ENCODE measurements around the gene SINHCAF. TPM values are rescaled to one million over a fixed set of nuclear protein-coding genes. Genes with fewer than 3 reads are reported as not detected.
"Not testable (repeated sequence)": the region's sequence is repeated elsewhere in the genome, so short reads cannot be mapped to it uniquely, and the experiment has no call there.

SINHCAF gene
- total RNA-seq (10 to 100 TPM; 17.6 to 23.6 TPM), polyA plus RNA-seq (10 to 100 TPM in 1 of 2 donors, 1 to 10 TPM in 1; 3.7 to 11.1 TPM)
- long read RNA-seq, donor 1, transcript SINHCAF-204 (2 exons, 1,734 nt): minor isoform, 5 of 23 reads
- long read RNA-seq, donor 1, transcript SINHCAF-201 (6 exons, 3,163 nt): major isoform, 8 of 23 reads
- long read RNA-seq, donor 1, partial matches to known transcripts: 1 of 23 reads
- long read RNA-seq, donor 1, other reads (novel, unspliced or antisense): 7 of 23 reads
- long read RNA-seq, donor 2, partial matches to known transcripts: 0 of 3 reads
- long read RNA-seq, donor 2, other reads (novel, unspliced or antisense): 0 of 3 reads

GRCh38 chr12:31325877-31326631 is at the start of gene SINHCAF:
SINHCAF (minus strand) TSS chr12:31326150; CDS start chr12:31298204, 27,946 bp downstream.
- no peaks in the 10 kb centered on the region for H3K27me3 ChIP-seq (ENCODE audit: control insufficient read depth in 1 of 2, insufficient read depth in 2 of 2, low read length in 1 of 2)
- H3K4me3 ChIP-seq (ENCODE audit: low read length in 2 of 2): peak within 1 kb of the TSS; percentile 64 to 73
- intact Hi-C loops (cut with DNase I): no loop called here
- no peaks in the 10 kb centered on the region for H3K9me3 ChIP-seq (ENCODE audit: control insufficient read depth, low read length)
- WGBS, 2 donors: 1% methylated on average over 46 to 55 of the region's 55 CpGs
- peak; percentile 100 for DNase-seq
- no peaks in the 10 kb centered on the region for H3K4me1 ChIP-seq (ENCODE audit: control insufficient read depth in 1 of 2, insufficient read depth in 2 of 2, low read length in 2 of 2)
- H3K36me3 ChIP-seq (ENCODE audit: control insufficient read depth in 1 of 2, insufficient read depth in 2 of 2, low read length in 1 of 2): no peaks in the 10 kb centered on the region
- peak within 1 kb of the TSS in 1 of 2 donors; percentile 81 for H3K27ac ChIP-seq (ENCODE audit: low read depth in 1 of 2, low read length in 2 of 2)
- ATAC-seq (ENCODE audit: low FRiP score): peak; percentile 93

DNA sequence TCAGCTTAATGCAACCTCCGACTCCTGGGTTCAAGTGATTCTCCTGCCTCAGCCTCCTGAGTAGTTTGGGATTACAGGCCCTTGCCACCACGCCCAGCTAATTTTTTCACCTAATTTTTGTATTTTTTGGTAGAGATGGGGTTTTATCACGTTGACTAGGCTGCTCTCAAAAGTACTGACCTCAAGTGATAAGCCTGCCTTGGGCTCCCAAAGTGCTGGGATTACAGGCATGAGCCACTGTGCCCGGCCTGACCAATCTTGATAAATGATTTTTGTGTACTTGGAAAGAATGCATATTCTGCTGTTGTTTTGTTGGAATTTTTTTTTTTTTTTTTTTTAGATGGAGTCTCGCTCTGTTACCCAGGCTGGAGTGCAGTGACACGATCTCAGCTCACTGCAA is 49.5 kb upstream of the SINHCAF start:
- H3K4me1 ChIP-seq (ENCODE audit: control insufficient read depth in 1 of 2, insufficient read depth in 2 of 2, low read length in 2 of 2); ATAC-seq (ENCODE audit: low FRiP score); DNase-seq; H3K9me3 ChIP-seq (ENCODE audit: control insufficient read depth, low read length); H3K27ac ChIP-seq (ENCODE audit: low read depth in 1 of 2, low read length in 2 of 2); H3K4me3 ChIP-seq (ENCODE audit: low read length in 2 of 2); H3K36me3 ChIP-seq (ENCODE audit: control insufficient read depth in 1 of 2, insufficient read depth in 2 of 2, low read length in 1 of 2); intact Hi-C loops (cut with DNase I); H3K27me3 ChIP-seq (ENCODE audit: control insufficient read depth in 1 of 2, insufficient read depth in 2 of 2, low read length in 1 of 2): not testable (repeated sequence)
- WGBS, 2 donors: 76 to 86% methylated on average over 5 to 6 of the region's 6 CpGs

- no peak overlapping the region for H3K27ac ChIP-seq (ENCODE audit: low read depth in 1 of 2, low read length in 2 of 2)
- ATAC-seq (ENCODE audit: low FRiP score) (no peak), DNase-seq (no peak)
- no peaks in the 10 kb centered on the region for H3K36me3 ChIP-seq (ENCODE audit: control insufficient read depth in 1 of 2, insufficient read depth in 2 of 2, low read length in 1 of 2)
- H3K4me3 ChIP-seq (ENCODE audit: low read length in 2 of 2): no peak overlapping the region
- 96 to 97% methylated on average over 2 of the region's 2 CpGs for WGBS, 2 donors
- no peaks in the 10 kb centered on the region for H3K9me3 ChIP-seq (ENCODE audit: control insufficient read depth, low read length)
- H3K4me1 ChIP-seq (ENCODE audit: control insufficient read depth in 1 of 2, insufficient read depth in 2 of 2, low read length in 2 of 2): peaks cover 0 to 2% of the 10 kb centered on the region in 2 donors
- no peaks in the 10 kb centered on the region for H3K27me3 ChIP-seq (ENCODE audit: control insufficient read depth in 1 of 2, insufficient read depth in 2 of 2, low read length in 1 of 2)
- intact Hi-C loops (cut with DNase I): no loop called here
Measured at GRCh38 chr12:31371256-31371620, 45.3 kb upstream of the SINHCAF start.

GRCh38 chr12:31370531-31371255 is 44.7 kb upstream of the SINHCAF start:
- WGBS, 2 donors: 40 to 44% methylated on average over 10 of the region's 10 CpGs
- no peak overlapping the region for H3K27ac ChIP-seq (ENCODE audit: low read depth in 1 of 2, low read length in 2 of 2)
- peaks cover 0 to 2% of the 10 kb centered on the region in 2 donors for H3K4me1 ChIP-seq (ENCODE audit: control insufficient read depth in 1 of 2, insufficient read depth in 2 of 2, low read length in 2 of 2)
- DNase-seq (no peak), ATAC-seq (ENCODE audit: low FRiP score) (peak; percentile 30)
- H3K36me3 ChIP-seq (ENCODE audit: control insufficient read depth in 1 of 2, insufficient read depth in 2 of 2, low read length in 1 of 2): no peaks in the 10 kb centered on the region
- H3K4me3 ChIP-seq (ENCODE audit: low read length in 2 of 2): peak overlapping the region in 1 of 2 donors; percentile 79
- H3K27me3 ChIP-seq (ENCODE audit: control insufficient read depth in 1 of 2, insufficient read depth in 2 of 2, low read length in 1 of 2): no peaks in the 10 kb centered on the region
- intact Hi-C loops (cut with DNase I): no loop called here
- no peaks in the 10 kb centered on the region for H3K9me3 ChIP-seq (ENCODE audit: control insufficient read depth, low read length)

DNA sequence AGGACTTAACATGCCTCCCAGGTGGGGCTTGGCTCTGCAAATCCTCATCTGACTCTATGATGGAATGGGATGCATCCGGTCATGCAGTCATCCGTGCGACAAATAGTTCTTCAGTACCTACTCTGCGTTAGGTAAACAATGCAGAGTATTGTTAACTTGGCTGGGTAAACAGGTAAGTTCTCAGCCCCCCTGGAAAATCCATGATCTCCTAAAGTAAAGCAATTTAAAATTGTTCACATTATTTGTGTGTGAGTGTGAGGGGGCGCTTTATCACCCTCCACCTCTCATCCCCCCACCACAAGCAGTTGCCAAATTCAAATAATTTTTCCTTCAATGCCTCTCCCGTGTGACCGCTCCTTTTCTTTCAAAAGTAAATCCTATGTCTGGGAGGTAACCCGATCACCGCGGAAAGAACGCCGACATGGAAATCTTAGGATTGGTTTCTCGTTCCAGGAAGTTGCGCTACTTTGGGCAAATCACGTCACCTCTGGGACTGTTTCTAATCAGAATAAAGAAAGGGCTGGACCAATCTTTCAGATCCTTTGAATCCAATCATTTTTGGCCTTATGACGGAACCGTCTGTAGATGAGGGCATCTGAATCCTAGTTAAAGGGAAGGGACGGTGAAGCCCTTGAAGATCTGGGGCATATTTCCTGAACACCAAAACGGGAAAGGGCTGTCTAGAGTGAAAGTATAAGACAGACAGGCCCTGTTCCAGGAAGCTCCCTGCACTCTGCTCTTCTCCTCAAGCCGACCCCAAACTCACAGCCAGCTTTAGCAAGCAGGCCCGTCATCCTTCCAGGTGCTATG is 44.0 kb upstream of the SINHCAF start:
- Histone ChIP-seq H3K9me3 (ENCODE audit: control insufficient read depth, low read length) (no peaks in the 10 kb centered on the region), H3K4me3 (ENCODE audit: low read length in 2 of 2) (peak overlapping the region; percentile 5 to 79), H3K36me3 (ENCODE audit: control insufficient read depth in 1 of 2, insufficient read depth in 2 of 2, low read length in 1 of 2) (no peaks in the 10 kb centered on the region), H3K27ac (ENCODE audit: low read depth in 1 of 2, low read length in 2 of 2) (peak overlapping the region in 1 of 2 donors; percentile 40), H3K4me1 (ENCODE audit: control insufficient read depth in 1 of 2, insufficient read depth in 2 of 2, low read length in 2 of 2) (peaks cover 0 to 2% of the 10 kb centered on the region in 2 donors), H3K27me3 (ENCODE audit: control insufficient read depth in 1 of 2, insufficient read depth in 2 of 2, low read length in 1 of 2) (no peaks in the 10 kb centered on the region)
- ATAC-seq (ENCODE audit: low FRiP score) (peak; percentile 79), DNase-seq (peak in 1 of 2 donors; percentile 53)
- WGBS, 2 donors: 24 to 26% methylated on average over 21 of the region's 21 CpGs
- intact Hi-C loops (cut with DNase I): no loop called here

DNA sequence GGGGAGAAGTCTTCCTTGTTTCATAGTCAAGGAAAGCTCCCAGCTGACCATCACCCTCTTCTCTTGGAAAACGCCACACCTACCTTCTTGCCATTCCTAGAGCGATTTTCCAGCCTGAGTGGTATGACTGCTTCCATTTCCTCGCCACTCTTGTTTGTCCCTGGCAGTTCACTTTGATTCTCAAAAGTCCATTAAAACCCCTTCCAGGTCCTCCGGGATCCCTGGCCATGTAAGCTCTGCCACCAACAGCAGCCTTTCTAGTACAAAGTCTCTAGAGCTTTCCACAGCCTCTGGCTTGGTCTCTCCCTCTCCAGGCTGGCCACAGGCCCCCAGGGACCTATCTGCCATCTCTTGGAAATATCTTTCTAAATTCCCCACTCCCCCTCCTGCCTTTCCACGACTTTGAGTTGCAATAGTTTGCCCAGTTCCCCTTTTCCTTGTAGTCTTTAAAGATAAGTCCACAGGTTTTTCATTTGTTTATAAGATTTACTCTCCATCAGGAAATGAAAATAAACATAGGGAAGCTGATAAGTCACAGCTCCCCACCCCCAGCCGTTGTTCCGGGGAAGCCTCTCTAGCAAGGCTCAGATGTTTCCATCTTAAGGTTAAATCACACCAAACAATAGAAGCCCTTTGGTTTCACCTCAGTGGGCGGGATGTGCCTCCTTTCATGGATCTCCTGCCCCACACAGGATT is 42.9 kb upstream of the SINHCAF start:
- Histone ChIP-seq H3K27me3 (ENCODE audit: control insufficient read depth in 1 of 2, insufficient read depth in 2 of 2, low read length in 1 of 2) (no peaks in the 10 kb centered on the region), H3K27ac (ENCODE audit: low read depth in 1 of 2, low read length in 2 of 2) (peak overlapping the region in 1 of 2 donors; percentile 15), H3K4me3 (ENCODE audit: low read length in 2 of 2) (no peak overlapping the region), H3K4me1 (ENCODE audit: control insufficient read depth in 1 of 2, insufficient read depth in 2 of 2, low read length in 2 of 2) (peaks cover 0 to 2% of the 10 kb centered on the region in 2 donors), H3K36me3 (ENCODE audit: control insufficient read depth in 1 of 2, insufficient read depth in 2 of 2, low read length in 1 of 2) (no peaks in the 10 kb centered on the region), H3K9me3 (ENCODE audit: control insufficient read depth, low read length) (no peaks in the 10 kb centered on the region)
- ATAC-seq (ENCODE audit: low FRiP score) (no peak), DNase-seq (no peak)
- intact Hi-C loops (cut with DNase I): no loop called here
- WGBS, 2 donors: 30% methylated on average over 8 of the region's 8 CpGs

GRCh38 chr12:31366104-31366621 is 40.2 kb upstream of the SINHCAF start:
- no peaks in the 10 kb centered on the region for H3K27me3 ChIP-seq (ENCODE audit: control insufficient read depth in 1 of 2, insufficient read depth in 2 of 2, low read length in 1 of 2)
- no peak overlapping the region for H3K4me3 ChIP-seq (ENCODE audit: low read length in 2 of 2)
- H3K36me3 ChIP-seq (ENCODE audit: control insufficient read depth in 1 of 2, insufficient read depth in 2 of 2, low read length in 1 of 2): no peaks in the 10 kb centered on the region
- H3K27ac ChIP-seq (ENCODE audit: low read depth in 1 of 2, low read length in 2 of 2): no peak overlapping the region
- peaks cover 0 to 2% of the 10 kb centered on the region in 2 donors for H3K4me1 ChIP-seq (ENCODE audit: control insufficient read depth in 1 of 2, insufficient read depth in 2 of 2, low read length in 2 of 2)
- no peak for DNase-seq
- no peaks in the 10 kb centered on the region for H3K9me3 ChIP-seq (ENCODE audit: control insufficient read depth, low read length)
- 77 to 79% methylated on average over 11 of the region's 11 CpGs for WGBS, 2 donors
- intact Hi-C loops (cut with DNase I): no loop called here
- ATAC-seq (ENCODE audit: low FRiP score): no peak

Data from aorta (tissue), 5 donors.